Fibroblast of lung (primary cell): ENCODE measurements around the gene LARP4B. TPM values are rescaled to one million over a fixed set of nuclear protein-coding genes. Genes with fewer than 3 reads are reported as not detected.

Experiments
- DNase-seq, 2 donors: peaks; one replicate each; pipeline versions ENCODE4 v3.0.0 to v3.0.0-alpha.2; 2010; ENCODE audit warnings: low read depth in 2 of 2
- H2AFZ ChIP-seq: 2 replicates; pipeline ENCODE4 v1.5.1; 2012; ENCODE audit warnings: low read length, control low read depth, inconsistent platforms
- H3K27ac ChIP-seq: 2 replicates; pipeline ENCODE4 v1.5.1; 2011; ENCODE audit warnings: low read length, control low read depth; ENCODE audit not compliant: insufficient read depth
- H3K27me3 ChIP-seq: 2 replicates; pipeline ENCODE4 v1.5.1; 2011; ENCODE audit warnings: mild to moderate bottlenecking, low read length; ENCODE audit not compliant: control insufficient read depth, insufficient read depth
- H3K36me3 ChIP-seq: 2 replicates; pipeline ENCODE4 v1.5.1; 2011; ENCODE audit warnings: low read length; ENCODE audit not compliant: control insufficient read depth, insufficient read depth
- H3K4me1 ChIP-seq: 2 replicates; pipeline ENCODE4 v1.5.1; 2011; ENCODE audit warnings: low read length; ENCODE audit not compliant: control insufficient read depth, insufficient read depth; ENCODE audit errors: extremely low read depth
- H3K4me2 ChIP-seq: 2 replicates; pipeline ENCODE4 v1.5.1; 2011; ENCODE audit warnings: low read length, control low read depth; ENCODE audit not compliant: insufficient read depth; ENCODE audit errors: extremely low read depth
- H3K4me3 ChIP-seq, 4 experiments: fragments of 200-600 bp in 1 of 4; sonication (generic) in 1 of 4; replicated peaks in 1 of 4; 2 replicates each; pipeline ENCODE4 v1.5.1; 2011 to 2016; ENCODE audit warnings: low read length in 4 of 4, low read depth in 3 of 4, mild to moderate bottlenecking in 3 of 4, control low read depth in 2 of 4, inconsistent platforms in 1 of 4, mixed read lengths in 1 of 4; ENCODE audit not compliant: insufficient read depth in 1 of 4; ENCODE audit errors: control extremely low read depth in 1 of 4
- H3K79me2 ChIP-seq: 2 replicates; pipeline ENCODE4 v1.5.1; 2012; ENCODE audit warnings: mild to moderate bottlenecking, low read length, inconsistent platforms; ENCODE audit not compliant: control insufficient read depth, insufficient read depth
- H3K9ac ChIP-seq: 2 replicates; pipeline ENCODE4 v1.5.1; 2011; ENCODE audit warnings: mild to moderate bottlenecking, low read length, control low read depth; ENCODE audit not compliant: insufficient read depth
- H3K9me3 ChIP-seq: 2 replicates; pipeline ENCODE4 v1.5.1; 2012; ENCODE audit warnings: low read depth, low read length; ENCODE audit not compliant: control insufficient read depth, insufficient read depth
- H4K20me1 ChIP-seq: 2 replicates; pipeline ENCODE4 v1.5.1; 2011; ENCODE audit warnings: low read length; ENCODE audit not compliant: control insufficient read depth, insufficient read depth; ENCODE audit errors: extremely low read depth
- CTCF ChIP-seq, 2 donors: IDR thresholded peaks in 1 of 2; conservative IDR thresholded peaks in 1 of 2; 1 replicate in 1 of 2; 2 replicates in 1 of 2; pipeline ENCODE4 v1.5.1; 2011 to 2012; ENCODE audit warnings: low read length in 2 of 2, control low read depth in 1 of 2, inconsistent platforms in 1 of 2, low read depth in 1 of 2, mild to moderate bottlenecking in 1 of 2
- EZH2 ChIP-seq: IDR thresholded peaks from 2 replicates; pipeline ENCODE4 v1.5.1; 2012; ENCODE audit warnings: low read length, control low read depth, mild to moderate bottlenecking; ENCODE audit errors: missing control alignments
- polyA plus RNA-seq, 2 donors: library from polyadenylated mRNA; depleted of rRNA in 1 of 2; stranded (reverse) in 1 of 2; unstranded in 1 of 2; fragments of >200 nt; gene quantifications; 2 replicates each; pipeline ENCODE4 v1.2.1, GENCODE V29; 2011 to 2012; ENCODE audit warnings: missing spikeins in 1 of 2
- total RNA-seq: library from RNA; depleted of rRNA; stranded (reverse); fragments of >200 nt; gene quantifications from 2 replicates; pipeline ENCODE4 v1.2.1, GENCODE V29; 2014

Gene LARP4B
- total and polyA plus RNA-seq, 2 donors (not counting 1 experiment from before 2014, with no cell fraction given), result 25.4 to 38.6 TPM

- Histone ChIP-seq H4K20me1 (no peaks in the 10 kb centered on the region), H3K27me3 (no peaks in the 10 kb centered on the region), H3K4me3 (no peak overlapping the region), H2AFZ (no peak overlapping the region), H3K79me2 (no peaks in the 10 kb centered on the region), H3K4me1 (no peaks in the 10 kb centered on the region), H3K4me2 (no peak overlapping the region), H3K9ac (no peak overlapping the region), H3K9me3 (no peaks in the 10 kb centered on the region), H3K27ac (no peak overlapping the region), H3K36me3 (no peaks in the 10 kb centered on the region)
- DNase-seq, result no peak
- TF ChIP-seq CTCF (conservative IDR thresholded peaks at IDR 0.05 in 1 of 2, IDR thresholded peaks at IDR 0.05 in 1 of 2; ENCODE audit: low read depth in 1 of 2, low read length in 2 of 2) (no peak), EZH2 (no peak)
Observed at GRCh38 chr10:785861-786214, 145.7 kb downstream of the LARP4B start.

GRCh38 chr10:785089-785860 is 146.2 kb downstream of the LARP4B start:
- peak overlapping the region; percentile 71 for H3K4me2 ChIP-seq
- H3K9me3 ChIP-seq, result no peaks in the 10 kb centered on the region
- H3K27me3 ChIP-seq, result no peaks in the 10 kb centered on the region
- H3K27ac ChIP-seq, result no peak overlapping the region
- no peaks in the 10 kb centered on the region for H4K20me1 ChIP-seq
- H3K9ac ChIP-seq, result peak overlapping the region; percentile 62
- no peak for DNase-seq
- no peaks in the 10 kb centered on the region for H3K4me1 ChIP-seq
- H2AFZ ChIP-seq, result peak overlapping the region; percentile 59
- no peak for TF ChIP-seq EZH2
- TF ChIP-seq CTCF (conservative IDR thresholded peaks at IDR 0.05 in 1 of 2, IDR thresholded peaks at IDR 0.05 in 1 of 2; ENCODE audit: low read depth in 1 of 2, low read length in 2 of 2), result no peak
- no peaks in the 10 kb centered on the region for H3K36me3 ChIP-seq
- H3K79me2 ChIP-seq, result no peaks in the 10 kb centered on the region
- H3K4me3 ChIP-seq, result peak overlapping the region in 2 of 4 experiments; percentile 40 to 45

DNA sequence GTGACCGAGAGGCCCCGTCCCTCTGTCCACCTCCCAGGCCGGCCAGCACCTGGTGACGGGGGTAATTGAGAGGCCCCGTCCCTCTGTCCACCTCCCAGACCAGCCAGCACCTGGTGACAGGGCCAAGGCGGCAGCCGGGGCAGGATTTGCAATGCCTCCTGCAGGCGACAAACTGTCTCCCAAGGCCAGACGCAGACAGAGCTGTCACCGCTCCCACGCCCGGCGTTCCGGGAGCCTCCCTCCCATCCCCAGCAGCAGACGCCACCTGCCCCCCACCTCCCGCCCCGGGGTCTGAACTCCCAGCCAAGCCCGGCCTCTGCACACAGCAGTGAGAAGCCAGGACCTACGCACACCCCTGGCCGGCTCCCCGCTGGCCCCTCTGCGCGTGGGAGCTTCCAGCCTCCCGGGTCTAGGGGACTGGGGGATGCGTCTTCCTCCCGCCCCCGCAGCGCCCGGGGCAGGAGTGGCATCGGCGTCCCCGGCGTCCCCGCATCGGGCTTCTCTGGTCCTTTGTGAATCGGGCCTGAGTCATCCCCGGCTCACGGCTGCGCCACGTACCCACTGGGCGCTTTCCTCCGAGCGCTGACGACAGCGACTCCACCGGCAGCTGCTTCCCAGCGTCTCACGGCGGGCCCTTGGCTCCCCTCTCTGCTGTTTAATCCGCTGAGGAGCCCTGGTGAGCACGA is 147.0 kb downstream of the LARP4B start:
- no peaks in the 10 kb centered on the region for H3K79me2 ChIP-seq
- H3K4me2 ChIP-seq, result peak overlapping the region; percentile 71
- peak overlapping the region; percentile 10 to 45 (median 36) for H3K4me3 ChIP-seq
- TF ChIP-seq CTCF (conservative IDR thresholded peaks at IDR 0.05 in 1 of 2, IDR thresholded peaks at IDR 0.05 in 1 of 2; ENCODE audit: low read depth in 1 of 2, low read length in 2 of 2) (peak in 1 of 2 donors; percentile 31), EZH2 (no peak)
- H3K27me3 ChIP-seq, result no peaks in the 10 kb centered on the region
- H4K20me1 ChIP-seq, result no peaks in the 10 kb centered on the region
- H3K9ac ChIP-seq, result peak overlapping the region; percentile 66
- H2AFZ ChIP-seq, result peak overlapping the region; percentile 59
- peak; percentile 77 to 84 for DNase-seq
- no peaks in the 10 kb centered on the region for H3K9me3 ChIP-seq
- no peaks in the 10 kb centered on the region for H3K4me1 ChIP-seq
- no peak overlapping the region for H3K27ac ChIP-seq
- no peaks in the 10 kb centered on the region for H3K36me3 ChIP-seq
